NCI-H2107 treated with DMSO at 0.1 percent for 48 hours (cell line): Measurements from ENCODE around the gene UBTD2.
A peak's percentile ranks its signal among the peaks of the same experiment; 100 is the strongest.
"Not testable (repeated sequence)": the region's sequence is repeated elsewhere in the genome, so short reads cannot be mapped to it uniquely, and the experiment has no call there.

Experiments
- DNase-seq: peaks from one replicate; lab custom pipeline; 2025; ENCODE audit not compliant: unreplicated experiment; lab: John Stamatoyannopoulos, UW

Gene UBTD2

GRCh38 chr5:172199446-172199845, 84.1 kb downstream of the UBTD2 start:
- DNase-seq = no peak

GRCh38 chr5:172197775-172198174, 85.8 kb downstream of the UBTD2 start:
- DNase-seq = not testable (repeated sequence)

GRCh38 chr5:172194985-172195774, 88.4 kb downstream of the UBTD2 start:
- no peak for DNase-seq

- DNase-seq = no peak
Observed at GRCh38 chr5:172193872-172194271, 89.7 kb downstream of the UBTD2 start, which contains the start of gene EFCAB9. TSS of gene EFCAB9 (plus strand) at chr5:172194172. CDS start at chr5:172194173, 1 bp downstream.

GRCh38 chr5:172189693-172190296, 93.8 kb downstream of the UBTD2 start:
- no peak for DNase-seq

- DNase-seq = no peak
Observed at GRCh38 chr5:172188893-172189692, 94.5 kb downstream of the UBTD2 start.

- DNase-seq = peak; percentile 38
Observed at GRCh38 chr5:172188033-172188892, 95.3 kb downstream of the UBTD2 start, which contains the start of gene STK10. TSS of gene STK10 (minus strand) at chr5:172188224. CDS start at chr5:172188042, 182 bp downstream.

GRCh38 chr5:172187118-172188032, 96.2 kb downstream of the UBTD2 start:
- no peak for DNase-seq

GRCh38 chr5:172186114-172186695, 97.4 kb downstream of the UBTD2 start:
- DNase-seq = no peak

- DNase-seq = no peak
Observed at GRCh38 chr5:172185096-172185461, 98.5 kb downstream of the UBTD2 start.

- no peak for DNase-seq
Observed at GRCh38 chr5:172183881-172184280, 99.7 kb downstream of the UBTD2 start.

- no peak for DNase-seq
Observed at GRCh38 chr5:172182291-172182690, 101.3 kb downstream of the UBTD2 start.

GRCh38 chr5:172180936-172181335, 102.6 kb downstream of the UBTD2 start:
- DNase-seq = no peak

GRCh38 chr5:172178991-172179989, 104.3 kb downstream of the UBTD2 start:
- no peak for DNase-seq

GRCh38 chr5:172178301-172178987, 105.1 kb downstream of the UBTD2 start:
- peak; percentile 57 for DNase-seq

GRCh38 chr5:172177176-172177575, 106.4 kb downstream of the UBTD2 start:
- DNase-seq = no peak

- no peak for DNase-seq
Observed at GRCh38 chr5:172175263-172175719, 108.3 kb downstream of the UBTD2 start.
